ENCODE data around the gene ZNF597. TPM values are rescaled to one million over a fixed set of nuclear protein-coding genes. Genes with fewer than 3 reads are reported as not detected.

The ZNF597 gene
- polyA plus RNA-seq, 3 donors = 0.80 to 1.0 (median 0.98) TPM

- Histone ChIP-seq H3K4me2 (replicated peaks; ENCODE audit: extremely low read depth, low read length, poor library complexity, severe bottlenecking) (no peak overlapping the region), H3K9ac (ENCODE audit: insufficient read depth, low read length, poor library complexity, severe bottlenecking) (no peak overlapping the region), H3K4me1 (ENCODE audit: control insufficient read depth in 1 of 2, insufficient read depth in 2 of 2, low read length in 2 of 2) (peaks cover 0 to 3% of the 10 kb centered on the region in 2 donors), H3K4me3 (replicated peaks in 1 of 3; ENCODE audit: low read depth in 2 of 3, low read length in 3 of 3) (no peak overlapping the region), H4K20me1 (ENCODE audit: insufficient read depth, low read length) (peaks cover 100% of the 10 kb centered on the region), H3K27ac (ENCODE audit: low read depth in 1 of 2, low read length in 2 of 2) (no peak overlapping the region), H3K9me3 (replicated peaks in 1 of 2; ENCODE audit: control insufficient read depth in 1 of 2, insufficient read depth in 1 of 2, low read length in 2 of 2) (no peaks in the 10 kb centered on the region), H2AFZ (ENCODE audit: insufficient read depth, low read depth, low read length, poor library complexity, severe bottlenecking) (no peak overlapping the region), H3K27me3 (ENCODE audit: control insufficient read depth in 2 of 2, insufficient read depth in 2 of 2, low read length in 2 of 2) (no peaks in the 10 kb centered on the region), H3K36me3 (replicated peaks in 1 of 2; ENCODE audit: control insufficient read depth in 1 of 2, insufficient read depth in 2 of 2, low read length in 2 of 2) (peaks cover 23 to 46% of the 10 kb centered on the region in 2 donors), H3K79me2 (ENCODE audit: insufficient read depth, low read length) (peaks cover 100% of the 10 kb centered on the region)
- peaks cover 0 to 1% (median 0%) of the 10 kb centered on the region in 7 donors for H3K9me3 Mint-ChIP-seq
- peak overlapping the region in 5 of 7 donors; percentile 4 to 54 (median 43) for H3K27ac Mint-ChIP-seq
- intact Hi-C loops (cut with micrococcal nuclease) = no loop called here
- DNase-seq = no peak
- WGBS (ENCODE audit: insufficient coverage) = 98% methylated on average over 8 of the region's 8 CpGs
- H3K27me3 Mint-ChIP-seq (ENCODE audit: low read depth in 3 of 3) = no peaks in the 10 kb centered on the region
- TF ChIP-seq CTCF (IDR thresholded peaks at IDR 0.05) = no peak
- no peak overlapping the region for H3K4me3 Mint-ChIP-seq
- peaks cover 27 to 46% of the 10 kb centered on the region in 2 donors for H3K36me3 Mint-ChIP-seq
- peaks cover 26% of the 10 kb centered on the region for H3K4me1 Mint-ChIP-seq
Observed at GRCh38 chr16:3467182-3467581, 23.9 kb upstream of the ZNF597 start.

GRCh38 chr16:3465911-3466584 is 22.7 kb upstream of the ZNF597 start:
- intact Hi-C loops (cut with micrococcal nuclease) = no loop called here
- peaks cover 27 to 44% of the 10 kb centered on the region in 2 donors for H3K36me3 Mint-ChIP-seq
- H4K20me1 ChIP-seq (ENCODE audit: insufficient read depth, low read length) = peaks cover 100% of the 10 kb centered on the region
- peak overlapping the region in 1 of 7 donors; percentile 54 for H3K27ac Mint-ChIP-seq
- H2AFZ ChIP-seq (ENCODE audit: insufficient read depth, low read depth, low read length, poor library complexity, severe bottlenecking) = no peak overlapping the region
- 97% methylated on average over 20 of the region's 21 CpGs for WGBS (ENCODE audit: insufficient coverage)
- no peak overlapping the region for H3K9ac ChIP-seq (ENCODE audit: insufficient read depth, low read length, poor library complexity, severe bottlenecking)
- no peak for TF ChIP-seq CTCF (IDR thresholded peaks at IDR 0.05)
- H3K4me1 Mint-ChIP-seq = peaks cover 34% of the 10 kb centered on the region
- H3K27ac ChIP-seq (ENCODE audit: low read depth in 1 of 2, low read length in 2 of 2) = no peak overlapping the region
- peaks cover 7 to 8% of the 10 kb centered on the region in 2 donors for H3K4me1 ChIP-seq (ENCODE audit: control insufficient read depth in 1 of 2, insufficient read depth in 2 of 2, low read length in 2 of 2)
- no peaks in the 10 kb centered on the region for H3K9me3 ChIP-seq (replicated peaks in 1 of 2; ENCODE audit: control insufficient read depth in 1 of 2, insufficient read depth in 1 of 2, low read length in 2 of 2)
- no peak overlapping the region for H3K4me3 Mint-ChIP-seq
- H3K27me3 ChIP-seq (ENCODE audit: control insufficient read depth in 2 of 2, insufficient read depth in 2 of 2, low read length in 2 of 2) = no peaks in the 10 kb centered on the region
- no peak for DNase-seq
- no peaks in the 10 kb centered on the region for H3K27me3 Mint-ChIP-seq (ENCODE audit: low read depth in 3 of 3)
- no peak overlapping the region for H3K4me2 ChIP-seq (replicated peaks; ENCODE audit: extremely low read depth, low read length, poor library complexity, severe bottlenecking)
- H3K36me3 ChIP-seq (replicated peaks in 1 of 2; ENCODE audit: control insufficient read depth in 1 of 2, insufficient read depth in 2 of 2, low read length in 2 of 2) = peaks cover 20 to 38% of the 10 kb centered on the region in 2 donors
- peaks cover 100% of the 10 kb centered on the region for H3K79me2 ChIP-seq (ENCODE audit: insufficient read depth, low read length)
- no peaks in the 10 kb centered on the region for H3K9me3 Mint-ChIP-seq
- no peak overlapping the region for H3K4me3 ChIP-seq (replicated peaks in 1 of 3; ENCODE audit: low read depth in 2 of 3, low read length in 3 of 3)
